ENCODE results near the gene KRTAP26-1. TPM values are rescaled to one million over a fixed set of nuclear protein-coding genes. Genes with fewer than 3 reads are reported as not detected.

KRTAP26-1 gene
- total and polyA plus RNA-seq, 2 experiments from 2014 or later: not detected

- H3K79me2 ChIP-seq (replicated peaks; ENCODE audit: insufficient read depth): no peaks in the 10 kb centered on the region
- no peak overlapping the region for H3K27ac ChIP-seq (ENCODE audit: low read depth)
- no peak overlapping the region for H3K4me3 ChIP-seq
- TF ChIP-seq ZNF331 (CRISPR knock-in tag; IDR thresholded peaks at IDR 0.05; ENCODE audit: low read depth) (no peak), STAT1 (IDR thresholded peaks at IDR 0.05; ENCODE audit: unreplicated experiment) (no peak)
- H3K27me3 ChIP-seq (ENCODE audit: insufficient read depth): no peaks in the 10 kb centered on the region
- H3K27ac Mint-ChIP-seq: no peak overlapping the region
- H3K36me3 ChIP-seq (ENCODE audit: insufficient read depth): no peaks in the 10 kb centered on the region
- no peak overlapping the region for H3K4me3 Mint-ChIP-seq
- no peaks in the 10 kb centered on the region for H3F3A ChIP-seq (replicated peaks; ENCODE audit: low read depth)
- ATAC-seq (no peak), DNase-seq (ENCODE audit: low spot score) (no peak)
- H3K27me3 Mint-ChIP-seq (ENCODE audit: insufficient read depth, low read depth, poor library complexity): no peaks in the 10 kb centered on the region
- H3K4me1 Mint-ChIP-seq: no peaks in the 10 kb centered on the region
- no peaks in the 10 kb centered on the region for H4K20me1 ChIP-seq (replicated peaks; ENCODE audit: insufficient read depth)
- no peaks in the 10 kb centered on the region for H3K9me3 Mint-ChIP-seq
- no peaks in the 10 kb centered on the region for H3K4me1 ChIP-seq (ENCODE audit: insufficient read depth)
- H2AFZ ChIP-seq: no peak overlapping the region
- H3K9me2 ChIP-seq (ENCODE audit: insufficient read depth): no peaks in the 10 kb centered on the region
- H3K4me2 ChIP-seq: no peak overlapping the region
- H3K36me3 Mint-ChIP-seq (ENCODE audit: low read depth): no peaks in the 10 kb centered on the region
Observed at GRCh38 chr21:30269803-30270530, 50.1 kb downstream of the KRTAP26-1 start.

Small RNA genes within 50 kb of the gene (small RNA-seq; reads per million reads assigned to genes)
- gene KRTAP23-1 (ENCODE audit: low replicate concordance): not detected

Other genes starting within 250 kb of the KRTAP26-1 start
- gene CLDN17, start 153.5 kb downstream of the KRTAP26-1 start, total RNA-seq (2014; rRNA removed; shearing (Covaris generic)): not detected in 2 replicates
- gene CLDN17, start 153.5 kb downstream of the KRTAP26-1 start, polyA plus RNA-seq (2016; fragmentation: Nextera tagmentation; extraction: Ambion mirVana): not detected in 2 replicates
- not detected in 2 replicates for gene CLDN8, start 104.2 kb downstream of the KRTAP26-1 start, total RNA-seq (2014; rRNA removed; shearing (Covaris generic))
- gene CLDN8, start 104.2 kb downstream of the KRTAP26-1 start, polyA plus RNA-seq (2016; fragmentation: Nextera tagmentation; extraction: Ambion mirVana): not detected in 2 replicates
- not detected in 2 replicates for gene KRTAP24-1, start 37.4 kb downstream of the KRTAP26-1 start, total RNA-seq (2014; rRNA removed; shearing (Covaris generic))
- not detected in 2 replicates for gene KRTAP24-1, start 37.4 kb downstream of the KRTAP26-1 start, polyA plus RNA-seq (2016; fragmentation: Nextera tagmentation; extraction: Ambion mirVana)
- gene KRTAP25-1, start 30.8 kb downstream of the KRTAP26-1 start, total RNA-seq (2014; rRNA removed; shearing (Covaris generic)): not detected in 2 replicates
- not detected in 2 replicates for gene KRTAP25-1, start 30.8 kb downstream of the KRTAP26-1 start, polyA plus RNA-seq (2016; fragmentation: Nextera tagmentation; extraction: Ambion mirVana)
- gene KRTAP27-1, start 17.4 kb upstream of the KRTAP26-1 start, total RNA-seq (2014; rRNA removed; shearing (Covaris generic)): not detected in 2 replicates
- not detected in 2 replicates for gene KRTAP27-1, start 17.4 kb upstream of the KRTAP26-1 start, polyA plus RNA-seq (2016; fragmentation: Nextera tagmentation; extraction: Ambion mirVana)
- gene KRTAP23-1, start 28.3 kb upstream of the KRTAP26-1 start, total RNA-seq (2014; rRNA removed; shearing (Covaris generic)): not detected in 2 replicates
- gene KRTAP23-1, start 28.3 kb upstream of the KRTAP26-1 start, polyA plus RNA-seq (2016; fragmentation: Nextera tagmentation; extraction: Ambion mirVana): not detected in 2 replicates
- gene KRTAP13-2, start 52.0 kb upstream of the KRTAP26-1 start, total RNA-seq (2014; rRNA removed; shearing (Covaris generic)): not detected in 2 replicates
- gene KRTAP13-2, start 52.0 kb upstream of the KRTAP26-1 start, polyA plus RNA-seq (2016; fragmentation: Nextera tagmentation; extraction: Ambion mirVana): not detected in 2 replicates
- not detected in 2 replicates for gene KRTAP13-1, start 75.7 kb upstream of the KRTAP26-1 start, total RNA-seq (2014; rRNA removed; shearing (Covaris generic))
- gene KRTAP13-1, start 75.7 kb upstream of the KRTAP26-1 start, polyA plus RNA-seq (2016; fragmentation: Nextera tagmentation; extraction: Ambion mirVana): not detected in 2 replicates
- gene KRTAP13-3, start 105.6 kb upstream of the KRTAP26-1 start, total RNA-seq (2014; rRNA removed; shearing (Covaris generic)): not detected in 2 replicates
- gene KRTAP13-3, start 105.6 kb upstream of the KRTAP26-1 start, polyA plus RNA-seq (2016; fragmentation: Nextera tagmentation; extraction: Ambion mirVana): not detected in 2 replicates
- gene KRTAP13-4, start 109.9 kb upstream of the KRTAP26-1 start, total RNA-seq (2014; rRNA removed; shearing (Covaris generic)): not detected in 2 replicates
- not detected in 2 replicates for gene KRTAP13-4, start 109.9 kb upstream of the KRTAP26-1 start, polyA plus RNA-seq (2016; fragmentation: Nextera tagmentation; extraction: Ambion mirVana)
- not detected in 2 replicates for gene KRTAP15-1, start 120.0 kb upstream of the KRTAP26-1 start, total RNA-seq (2014; rRNA removed; shearing (Covaris generic))
- not detected in 2 replicates for gene KRTAP15-1, start 120.0 kb upstream of the KRTAP26-1 start, polyA plus RNA-seq (2016; fragmentation: Nextera tagmentation; extraction: Ambion mirVana)
- not detected in 2 replicates for gene KRTAP19-1, start 160.1 kb upstream of the KRTAP26-1 start, total RNA-seq (2014; rRNA removed; shearing (Covaris generic))
- not detected in 2 replicates for gene KRTAP19-1, start 160.1 kb upstream of the KRTAP26-1 start, polyA plus RNA-seq (2016; fragmentation: Nextera tagmentation; extraction: Ambion mirVana)
- gene KRTAP19-2, start 167.1 kb upstream of the KRTAP26-1 start, total RNA-seq (2014; rRNA removed; shearing (Covaris generic)): not detected in 2 replicates
- gene KRTAP19-2, start 167.1 kb upstream of the KRTAP26-1 start, polyA plus RNA-seq (2016; fragmentation: Nextera tagmentation; extraction: Ambion mirVana): not detected in 2 replicates
- gene KRTAP19-3, start 171.7 kb upstream of the KRTAP26-1 start, total RNA-seq (2014; rRNA removed; shearing (Covaris generic)): not detected in 2 replicates
- not detected in 2 replicates for gene KRTAP19-3, start 171.7 kb upstream of the KRTAP26-1 start, polyA plus RNA-seq (2016; fragmentation: Nextera tagmentation; extraction: Ambion mirVana)
- gene KRTAP19-4, start 176.8 kb upstream of the KRTAP26-1 start, total RNA-seq (2014; rRNA removed; shearing (Covaris generic)): not detected in 2 replicates
- not detected in 2 replicates for gene KRTAP19-4, start 176.8 kb upstream of the KRTAP26-1 start, polyA plus RNA-seq (2016; fragmentation: Nextera tagmentation; extraction: Ambion mirVana)
- gene KRTAP19-5, start 181.8 kb upstream of the KRTAP26-1 start, total RNA-seq (2014; rRNA removed; shearing (Covaris generic)): not detected in 2 replicates
- not detected in 2 replicates for gene KRTAP19-5, start 181.8 kb upstream of the KRTAP26-1 start, polyA plus RNA-seq (2016; fragmentation: Nextera tagmentation; extraction: Ambion mirVana)
- not detected in 2 replicates for gene KRTAP19-6, start 221.5 kb upstream of the KRTAP26-1 start, total RNA-seq (2014; rRNA removed; shearing (Covaris generic))
- gene KRTAP19-6, start 221.5 kb upstream of the KRTAP26-1 start, polyA plus RNA-seq (2016; fragmentation: Nextera tagmentation; extraction: Ambion mirVana): not detected in 2 replicates
- gene KRTAP19-7, start 241.0 kb upstream of the KRTAP26-1 start, total RNA-seq (2014; rRNA removed; shearing (Covaris generic)): not detected in 2 replicates
- gene KRTAP19-7, start 241.0 kb upstream of the KRTAP26-1 start, polyA plus RNA-seq (2016; fragmentation: Nextera tagmentation; extraction: Ambion mirVana): not detected in 2 replicates